ENCODE measurements around the gene PHF13.

- no peak for TF ChIP-seq EZH2 (IDR thresholded peaks at IDR 0.05)
- TF ChIP-seq POLR2AphosphoS5 (IDR thresholded peaks at IDR 0.05; ENCODE audit: borderline replicate concordance, low read depth, low read length) = no peak
- TF ChIP-seq FOXP2 (optimal IDR thresholded peaks at IDR 0.05; ENCODE audit: control extremely low read depth, extremely low read length, insufficient read depth) = no peak
Measured at GRCh38 chr1:6572653-6573383, 40.7 kb upstream of the PHF13 start.
